Mammary epithelial cell (primary cell): ENCODE measurements around the gene SYT11.

ENCODE experiments used
- CTCF ChIP-seq, 2 donors: IDR thresholded peaks in 1 of 2; conservative IDR thresholded peaks in 1 of 2; 2 replicates each; pipeline ENCODE4 v1.5.1; 2011 to 2012; ENCODE audit warnings: inconsistent platforms in 2 of 2, low read length in 2 of 2, mild to moderate bottlenecking in 2 of 2, control low read depth in 1 of 2, low read depth in 1 of 2; ENCODE audit not compliant: insufficient read depth in 1 of 2; ENCODE audit errors: extremely low read depth in 1 of 2
- EZH2 ChIP-seq: IDR thresholded peaks from 2 replicates; pipeline ENCODE4 v1.6.1; 2012; ENCODE audit warnings: low read length, inconsistent platforms, borderline replicate concordance

- TF ChIP-seq CTCF (conservative IDR thresholded peaks at IDR 0.05 in 1 of 2, IDR thresholded peaks at IDR 0.05 in 1 of 2; ENCODE audit: extremely low read depth in 1 of 2, insufficient read depth in 1 of 2, low read depth in 1 of 2, low read length in 2 of 2): no peak
- TF ChIP-seq EZH2: no peak
These were observed 31.9 kb upstream of the SYT11 start for GRCh38 chr1:155827450-155827849.
